Measurements from ENCODE around the gene SLC15A3. TPM values are rescaled to one million over a fixed set of nuclear protein-coding genes. Genes with fewer than 3 reads are reported as not detected.

Gene SLC15A3
- total and polyA plus RNA-seq, 2 experiments from 2014 or later, result 14.2 to 15.8 TPM

GRCh38 chr11:60971520-60971919 lies 19.5 kb upstream of the SLC15A3 start, which contains the start of gene CD6:
TSS of gene CD6 (plus strand) at chr11:60971680. CDS start at chr11:60971866, 186 bp downstream.
- no peaks in the 10 kb centered on the region for H3K36me3 ChIP-seq (ENCODE audit: insufficient read depth)

More at GRCh38 chr11:60971520-60971919, 19.5 kb upstream of the SLC15A3 start, which contains the start of gene CD6:
- H3K9me2 ChIP-seq (ENCODE audit: insufficient read depth), result peaks cover 5% of the 10 kb centered on the region; the same call in 1 of the 2 replicates
- no peaks in the 10 kb centered on the region for H3K4me1 Mint-ChIP-seq
- H3K4me3 ChIP-seq, result no peak within 1 kb of the TSS
- no peaks in the 10 kb centered on the region for H3K79me2 ChIP-seq (replicated peaks; ENCODE audit: insufficient read depth)
- H3K4me2 ChIP-seq, result no peak within 1 kb of the TSS
- no peak for DNase-seq (ENCODE audit: low spot score)
- no peaks in the 10 kb centered on the region for H3K27me3 Mint-ChIP-seq (ENCODE audit: insufficient read depth, low read depth, poor library complexity)
- peaks cover 4% of the 10 kb centered on the region; the same call in 1 of the 3 replicates for H3K36me3 Mint-ChIP-seq (ENCODE audit: low read depth)
- no peak within 1 kb of the TSS for H3K4me3 Mint-ChIP-seq
- no peak within 1 kb of the TSS for H3K27ac Mint-ChIP-seq
- no peaks in the 10 kb centered on the region for H4K20me1 ChIP-seq (replicated peaks; ENCODE audit: insufficient read depth)
- ATAC-seq, result no peak
- TF ChIP-seq CTCF (conservative IDR thresholded peaks at IDR 0.05; ENCODE audit: low read depth in 2 of 2), result no peak
- TF ChIP-seq ZNF462 (CRISPR knock-in tag; IDR thresholded peaks at IDR 0.05), result no peak
- no peak for TF ChIP-seq POLR2AphosphoS5 (IDR thresholded peaks at IDR 0.05; ENCODE audit: low read depth)
- peak within 1 kb of the TSS; percentile 59 for H2AFZ ChIP-seq
- H3K27ac ChIP-seq (ENCODE audit: low read depth), result no peak within 1 kb of the TSS
- H3K27me3 ChIP-seq (ENCODE audit: insufficient read depth), result no peaks in the 10 kb centered on the region
- peaks cover 23% of the 10 kb centered on the region for H3K9me3 Mint-ChIP-seq
- H3F3A ChIP-seq (replicated peaks; ENCODE audit: low read depth), result no peaks in the 10 kb centered on the region
- H3K4me1 ChIP-seq (ENCODE audit: insufficient read depth), result no peaks in the 10 kb centered on the region
